Measurements from ENCODE around the gene C1S.
"Not testable (repeated sequence)": the region's sequence is repeated elsewhere in the genome, so short reads cannot be mapped to it uniquely, and the experiment has no call there.

Gene C1S

GRCh38 chr12:7021956-7022355 is 38.6 kb upstream of the C1S start:
- H3K4me3 ChIP-seq (ENCODE audit: insufficient read depth, low read depth, low read length, poor library complexity, severe bottlenecking) = no peak overlapping the region
- H3K27ac ChIP-seq (ENCODE audit: insufficient read depth, low read length, poor library complexity, severe bottlenecking) = no peak overlapping the region
- no peaks in the 10 kb centered on the region for H3K27me3 ChIP-seq (replicated peaks; ENCODE audit: control insufficient read depth, insufficient read depth, low read length, poor library complexity, severe bottlenecking)
- no peaks in the 10 kb centered on the region for H3K36me3 ChIP-seq (ENCODE audit: control insufficient read depth, insufficient read depth, low read length)
- peaks cover 9% of the 10 kb centered on the region for H3K4me1 ChIP-seq (ENCODE audit: control insufficient read depth, insufficient read depth, low read length, poor library complexity, severe bottlenecking)
- no peak for DNase-seq
- H3K9me3 ChIP-seq (ENCODE audit: control insufficient read depth, low read length) = no peaks in the 10 kb centered on the region

- H3K27me3 ChIP-seq (replicated peaks; ENCODE audit: control insufficient read depth, insufficient read depth, low read length, poor library complexity, severe bottlenecking) = no peaks in the 10 kb centered on the region
- DNase-seq = no peak
- H3K9me3 ChIP-seq (ENCODE audit: control insufficient read depth, low read length) = no peaks in the 10 kb centered on the region
- H3K27ac ChIP-seq (ENCODE audit: insufficient read depth, low read length, poor library complexity, severe bottlenecking) = no peak overlapping the region
- H3K36me3 ChIP-seq (ENCODE audit: control insufficient read depth, insufficient read depth, low read length) = no peaks in the 10 kb centered on the region
- no peaks in the 10 kb centered on the region for H3K4me1 ChIP-seq (ENCODE audit: control insufficient read depth, insufficient read depth, low read length, poor library complexity, severe bottlenecking)
- no peak overlapping the region for H3K4me3 ChIP-seq (ENCODE audit: insufficient read depth, low read depth, low read length, poor library complexity, severe bottlenecking)
Observed at GRCh38 chr12:7023114-7023513, 37.4 kb upstream of the C1S start.

GRCh38 chr12:7026854-7027253 is 33.7 kb upstream of the C1S start:
- Histone ChIP-seq H3K4me3 (ENCODE audit: insufficient read depth, low read depth, low read length, poor library complexity, severe bottlenecking) (no peak overlapping the region), H3K4me1 (ENCODE audit: control insufficient read depth, insufficient read depth, low read length, poor library complexity, severe bottlenecking) (no peaks in the 10 kb centered on the region), H3K27me3 (replicated peaks; ENCODE audit: control insufficient read depth, insufficient read depth, low read length, poor library complexity, severe bottlenecking) (no peaks in the 10 kb centered on the region), H3K36me3 (ENCODE audit: control insufficient read depth, insufficient read depth, low read length) (no peaks in the 10 kb centered on the region), H3K27ac (ENCODE audit: insufficient read depth, low read length, poor library complexity, severe bottlenecking) (no peak overlapping the region), H3K9me3 (ENCODE audit: control insufficient read depth, low read length) (no peaks in the 10 kb centered on the region)
- DNase-seq = no peak

GRCh38 chr12:7031306-7031705 is 29.2 kb upstream of the C1S start:
- H3K36me3 ChIP-seq (ENCODE audit: control insufficient read depth, insufficient read depth, low read length) = no peaks in the 10 kb centered on the region
- no peak for DNase-seq
- H3K27ac ChIP-seq (ENCODE audit: insufficient read depth, low read length, poor library complexity, severe bottlenecking) = no peak overlapping the region
- no peaks in the 10 kb centered on the region for H3K9me3 ChIP-seq (ENCODE audit: control insufficient read depth, low read length)
- H3K27me3 ChIP-seq (replicated peaks; ENCODE audit: control insufficient read depth, insufficient read depth, low read length, poor library complexity, severe bottlenecking) = no peaks in the 10 kb centered on the region
- H3K4me3 ChIP-seq (ENCODE audit: insufficient read depth, low read depth, low read length, poor library complexity, severe bottlenecking) = no peak overlapping the region
- no peaks in the 10 kb centered on the region for H3K4me1 ChIP-seq (ENCODE audit: control insufficient read depth, insufficient read depth, low read length, poor library complexity, severe bottlenecking)

- no peaks in the 10 kb centered on the region for H3K9me3 ChIP-seq (ENCODE audit: control insufficient read depth, low read length)
- H3K36me3 ChIP-seq (ENCODE audit: control insufficient read depth, insufficient read depth, low read length) = no peaks in the 10 kb centered on the region
- no peaks in the 10 kb centered on the region for H3K4me1 ChIP-seq (ENCODE audit: control insufficient read depth, insufficient read depth, low read length, poor library complexity, severe bottlenecking)
- DNase-seq = no peak
- H3K27me3 ChIP-seq (replicated peaks; ENCODE audit: control insufficient read depth, insufficient read depth, low read length, poor library complexity, severe bottlenecking) = no peaks in the 10 kb centered on the region
- no peak overlapping the region for H3K27ac ChIP-seq (ENCODE audit: insufficient read depth, low read length, poor library complexity, severe bottlenecking)
- H3K4me3 ChIP-seq (ENCODE audit: insufficient read depth, low read depth, low read length, poor library complexity, severe bottlenecking) = no peak overlapping the region
Observed at GRCh38 chr12:7032990-7033389, 27.5 kb upstream of the C1S start.

- DNase-seq = no peak
- no peaks in the 10 kb centered on the region for H3K9me3 ChIP-seq (ENCODE audit: control insufficient read depth, low read length)
- no peaks in the 10 kb centered on the region for H3K27me3 ChIP-seq (replicated peaks; ENCODE audit: control insufficient read depth, insufficient read depth, low read length, poor library complexity, severe bottlenecking)
- H3K27ac ChIP-seq (ENCODE audit: insufficient read depth, low read length, poor library complexity, severe bottlenecking) = no peak overlapping the region
- H3K4me3 ChIP-seq (ENCODE audit: insufficient read depth, low read depth, low read length, poor library complexity, severe bottlenecking) = no peak overlapping the region
- no peaks in the 10 kb centered on the region for H3K4me1 ChIP-seq (ENCODE audit: control insufficient read depth, insufficient read depth, low read length, poor library complexity, severe bottlenecking)
- no peaks in the 10 kb centered on the region for H3K36me3 ChIP-seq (ENCODE audit: control insufficient read depth, insufficient read depth, low read length)
Observed at GRCh38 chr12:7034464-7034863, 26.1 kb upstream of the C1S start.

GRCh38 chr12:7035463-7035862 is 25.1 kb upstream of the C1S start:
- Histone ChIP-seq H3K27me3 (replicated peaks; ENCODE audit: control insufficient read depth, insufficient read depth, low read length, poor library complexity, severe bottlenecking) (no peaks in the 10 kb centered on the region), H3K4me1 (ENCODE audit: control insufficient read depth, insufficient read depth, low read length, poor library complexity, severe bottlenecking) (no peaks in the 10 kb centered on the region), H3K36me3 (ENCODE audit: control insufficient read depth, insufficient read depth, low read length) (no peaks in the 10 kb centered on the region), H3K27ac (ENCODE audit: insufficient read depth, low read length, poor library complexity, severe bottlenecking) (no peak overlapping the region), H3K9me3 (ENCODE audit: control insufficient read depth, low read length) (no peaks in the 10 kb centered on the region), H3K4me3 (ENCODE audit: insufficient read depth, low read depth, low read length, poor library complexity, severe bottlenecking) (no peak overlapping the region)
- no peak for DNase-seq

GRCh38 chr12:7037411-7037810 is 23.1 kb upstream of the C1S start:
- H3K36me3 ChIP-seq (ENCODE audit: control insufficient read depth, insufficient read depth, low read length); H3K27me3 ChIP-seq (replicated peaks; ENCODE audit: control insufficient read depth, insufficient read depth, low read length, poor library complexity, severe bottlenecking); H3K9me3 ChIP-seq (ENCODE audit: control insufficient read depth, low read length); H3K27ac ChIP-seq (ENCODE audit: insufficient read depth, low read length, poor library complexity, severe bottlenecking); H3K4me1 ChIP-seq (ENCODE audit: control insufficient read depth, insufficient read depth, low read length, poor library complexity, severe bottlenecking); H3K4me3 ChIP-seq (ENCODE audit: insufficient read depth, low read depth, low read length, poor library complexity, severe bottlenecking); DNase-seq: not testable (repeated sequence)

GRCh38 chr12:7038591-7038990 is 21.9 kb upstream of the C1S start:
- no peaks in the 10 kb centered on the region for H3K4me1 ChIP-seq (ENCODE audit: control insufficient read depth, insufficient read depth, low read length, poor library complexity, severe bottlenecking)
- H3K36me3 ChIP-seq (ENCODE audit: control insufficient read depth, insufficient read depth, low read length) = no peaks in the 10 kb centered on the region
- H3K4me3 ChIP-seq (ENCODE audit: insufficient read depth, low read depth, low read length, poor library complexity, severe bottlenecking) = no peak overlapping the region
- H3K27me3 ChIP-seq (replicated peaks; ENCODE audit: control insufficient read depth, insufficient read depth, low read length, poor library complexity, severe bottlenecking) = no peaks in the 10 kb centered on the region
- no peaks in the 10 kb centered on the region for H3K9me3 ChIP-seq (ENCODE audit: control insufficient read depth, low read length)
- no peak for DNase-seq
- H3K27ac ChIP-seq (ENCODE audit: insufficient read depth, low read length, poor library complexity, severe bottlenecking) = no peak overlapping the region

GRCh38 chr12:7039403-7039802 is 21.1 kb upstream of the C1S start:
- DNase-seq = no peak
- H3K27me3 ChIP-seq (replicated peaks; ENCODE audit: control insufficient read depth, insufficient read depth, low read length, poor library complexity, severe bottlenecking) = no peaks in the 10 kb centered on the region
- H3K4me3 ChIP-seq (ENCODE audit: insufficient read depth, low read depth, low read length, poor library complexity, severe bottlenecking) = no peak overlapping the region
- H3K9me3 ChIP-seq (ENCODE audit: control insufficient read depth, low read length) = no peaks in the 10 kb centered on the region
- no peaks in the 10 kb centered on the region for H3K4me1 ChIP-seq (ENCODE audit: control insufficient read depth, insufficient read depth, low read length, poor library complexity, severe bottlenecking)
- no peak overlapping the region for H3K27ac ChIP-seq (ENCODE audit: insufficient read depth, low read length, poor library complexity, severe bottlenecking)
- no peaks in the 10 kb centered on the region for H3K36me3 ChIP-seq (ENCODE audit: control insufficient read depth, insufficient read depth, low read length)

- DNase-seq = no peak
- H3K36me3 ChIP-seq (ENCODE audit: control insufficient read depth, insufficient read depth, low read length) = no peaks in the 10 kb centered on the region
- H3K4me1 ChIP-seq (ENCODE audit: control insufficient read depth, insufficient read depth, low read length, poor library complexity, severe bottlenecking) = no peaks in the 10 kb centered on the region
Observed at GRCh38 chr12:7042842-7043241, 17.7 kb upstream of the C1S start.

More at GRCh38 chr12:7042842-7043241, 17.7 kb upstream of the C1S start:
- H3K27ac ChIP-seq (ENCODE audit: insufficient read depth, low read length, poor library complexity, severe bottlenecking) = no peak overlapping the region
- H3K9me3 ChIP-seq (ENCODE audit: control insufficient read depth, low read length) = no peaks in the 10 kb centered on the region
- no peaks in the 10 kb centered on the region for H3K27me3 ChIP-seq (replicated peaks; ENCODE audit: control insufficient read depth, insufficient read depth, low read length, poor library complexity, severe bottlenecking)
- no peak overlapping the region for H3K4me3 ChIP-seq (ENCODE audit: insufficient read depth, low read depth, low read length, poor library complexity, severe bottlenecking)
